Left renal cortex interstitium (tissue), 4 donors: ENCODE data around the gene DEFB123. TPM values are rescaled to one million over a fixed set of nuclear protein-coding genes. Genes with fewer than 3 reads are reported as not detected.

Experiments used
- DNase-seq, 4 donors: peaks; one replicate each; pipeline ENCODE4 v3.0.0-alpha.2; 2013; ENCODE audit warnings: low read depth in 4 of 4, low spot score in 2 of 4, missing footprints in 1 of 4
- polyA plus RNA-seq, 4 donors: library from polyadenylated mRNA; unstranded; fragments of 120-200 nt; gene quantifications; one replicate each; pipeline ENCODE4 v1.2.1, GENCODE V29; 2013; ENCODE audit not compliant: insufficient read length in 4 of 4

The DEFB123 gene
- polyA plus RNA-seq, 4 donors, result not detected

DNA sequence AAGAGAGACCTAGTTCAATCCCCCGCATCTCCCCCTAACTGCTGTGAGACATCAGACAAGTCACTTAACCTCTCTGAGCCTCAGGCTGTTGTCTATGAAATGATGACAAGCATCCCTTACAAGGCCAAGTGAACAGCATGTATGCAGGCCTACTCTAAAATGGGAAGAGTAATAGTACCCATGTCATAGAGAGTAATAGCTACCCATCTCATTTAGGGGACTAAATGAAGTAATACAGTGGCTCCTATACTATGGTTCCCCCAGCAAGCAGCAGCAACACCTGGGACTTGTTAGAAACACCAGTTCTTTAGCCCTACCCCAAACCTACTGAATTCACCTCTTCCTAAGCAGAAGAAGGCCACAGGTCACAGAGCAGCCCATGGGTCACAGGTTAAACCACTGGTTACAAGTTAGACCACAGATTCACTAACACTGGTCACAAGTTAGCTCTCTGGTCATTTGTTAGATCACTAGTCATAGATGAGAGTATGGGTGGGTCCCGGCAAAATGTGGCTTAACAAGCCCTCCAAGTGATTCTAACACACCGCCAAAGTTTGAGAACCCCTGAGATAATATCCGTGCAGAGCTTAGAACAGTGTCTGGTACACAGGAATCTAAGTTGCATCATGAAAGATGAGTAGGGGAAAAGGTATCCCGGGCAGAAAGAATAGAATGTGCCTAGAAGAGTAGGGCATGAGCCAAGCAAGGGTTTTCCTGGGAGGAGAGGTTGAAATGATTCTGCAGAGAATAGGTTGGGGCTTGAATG, 33.1 kb downstream of the DEFB123 start:
- no peak for DNase-seq

GRCh38 chr20:31474097-31474436, 33.6 kb downstream of the DEFB123 start:
- DNase-seq, result no peak

GRCh38 chr20:31474758-31475427, 34.5 kb downstream of the DEFB123 start, which contains the start of the genes DEFB124 and REM1:
Gene DEFB124 (minus strand): TSS chr20:31475127. CDS start chr20:31473013, 2,114 bp downstream.
Gene REM1 (plus strand): TSS chr20:31475288. CDS start chr20:31476446, 1,158 bp downstream.
- DNase-seq, result no peak

- no peak for DNase-seq
Measured at GRCh38 chr20:31475472-31476293, 35.3 kb downstream of the DEFB123 start.

GRCh38 chr20:31476294-31476585, 35.8 kb downstream of the DEFB123 start:
- DNase-seq, result no peak

GRCh38 chr20:31476643-31477215, 36.3 kb downstream of the DEFB123 start:
- no peak for DNase-seq

GRCh38 chr20:31484001-31484400, 43.6 kb downstream of the DEFB123 start:
- DNase-seq, result no peak

DNA sequence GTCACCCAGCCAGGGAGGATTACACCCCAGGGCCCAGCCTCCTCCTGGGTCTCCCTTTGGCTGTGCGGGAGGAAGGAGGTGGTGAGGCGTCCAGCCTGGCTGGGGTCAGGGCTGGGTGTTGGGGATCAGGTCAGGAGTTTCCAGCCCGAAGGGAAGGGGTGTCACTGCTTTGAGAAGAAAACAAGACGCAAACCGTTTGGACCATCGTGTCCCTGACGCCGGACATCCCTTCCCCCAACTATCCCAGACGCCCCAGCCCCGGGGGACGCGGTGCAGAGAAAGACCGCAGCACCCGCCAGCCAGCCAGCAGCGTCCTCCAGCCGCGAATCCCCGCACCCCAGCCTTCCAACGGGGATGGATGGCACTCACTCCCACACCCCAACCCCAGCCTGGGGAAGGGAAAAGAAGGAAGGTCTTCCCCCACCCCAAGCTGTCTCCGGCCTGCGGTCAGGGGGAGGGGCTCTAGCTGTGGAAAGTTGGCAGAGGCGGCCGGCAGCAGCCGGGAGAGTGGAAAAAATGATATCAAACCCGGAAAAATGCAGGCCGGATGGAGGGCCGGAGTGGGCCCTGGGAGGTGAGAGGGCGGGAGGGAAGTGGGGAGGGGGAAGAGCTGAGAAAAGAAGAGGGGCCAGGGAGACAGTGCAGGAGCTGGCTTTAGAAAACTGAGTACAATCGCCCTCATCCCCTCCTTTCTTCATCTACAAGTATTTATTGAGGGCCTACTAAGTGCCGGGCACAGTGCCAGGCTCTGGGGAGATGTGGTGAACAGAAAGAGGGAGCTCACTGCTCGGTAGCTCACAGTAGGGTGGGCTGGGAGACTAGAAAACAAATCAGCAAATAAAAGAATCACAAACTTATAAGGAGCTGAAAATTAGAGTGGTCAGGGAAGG, 45.3 kb downstream of the DEFB123 start:
- DNase-seq, result no peak

GRCh38 chr20:31488115-31488514, 47.7 kb downstream of the DEFB123 start:
- no peak for DNase-seq

DNA sequence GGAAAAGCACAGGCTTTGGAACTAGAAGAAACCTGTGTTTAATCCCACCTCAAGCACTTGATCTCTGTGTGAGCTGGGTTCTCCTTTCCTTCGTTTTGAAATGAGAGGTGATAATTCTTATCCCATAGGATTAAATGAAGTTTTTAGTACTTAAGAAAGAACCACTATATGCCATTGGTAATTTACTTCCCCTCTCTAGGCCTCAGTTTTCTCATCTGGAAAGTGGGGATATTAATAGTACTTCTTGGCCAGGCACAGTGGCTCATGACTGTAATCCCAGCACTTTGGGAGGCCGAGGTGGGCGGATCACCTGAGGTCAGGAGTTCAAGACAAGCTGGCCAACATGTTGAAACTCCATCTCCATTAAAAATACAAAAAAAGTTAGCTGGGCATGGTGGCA, 48.7 kb downstream of the DEFB123 start:
- no peak for DNase-seq

- no peak for DNase-seq
Measured at GRCh38 chr20:31490752-31491151, 50.3 kb downstream of the DEFB123 start.

DNA sequence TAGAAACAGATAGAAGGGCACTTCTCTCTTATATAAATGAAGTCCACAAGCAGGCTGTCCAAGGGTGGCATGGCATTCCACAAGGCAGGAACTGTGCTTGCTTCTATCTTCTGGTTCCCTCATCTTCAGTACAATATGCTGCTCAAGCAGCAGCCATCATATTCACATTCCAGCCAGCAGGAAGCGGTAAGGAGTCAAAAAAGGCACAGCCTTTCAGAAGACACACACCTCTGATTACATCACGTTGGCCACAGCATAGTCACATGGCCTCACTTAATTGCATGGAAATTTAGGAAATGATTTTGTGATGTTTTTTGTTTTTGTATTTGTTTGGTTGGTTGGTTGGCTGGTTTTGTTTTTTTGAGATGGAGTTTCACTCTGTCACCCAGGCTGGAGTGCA, 53.7 kb downstream of the DEFB123 start:
- DNase-seq, result no peak

GRCh38 chr20:31496761-31497295, 56.4 kb downstream of the DEFB123 start:
- no peak for DNase-seq

DNA sequence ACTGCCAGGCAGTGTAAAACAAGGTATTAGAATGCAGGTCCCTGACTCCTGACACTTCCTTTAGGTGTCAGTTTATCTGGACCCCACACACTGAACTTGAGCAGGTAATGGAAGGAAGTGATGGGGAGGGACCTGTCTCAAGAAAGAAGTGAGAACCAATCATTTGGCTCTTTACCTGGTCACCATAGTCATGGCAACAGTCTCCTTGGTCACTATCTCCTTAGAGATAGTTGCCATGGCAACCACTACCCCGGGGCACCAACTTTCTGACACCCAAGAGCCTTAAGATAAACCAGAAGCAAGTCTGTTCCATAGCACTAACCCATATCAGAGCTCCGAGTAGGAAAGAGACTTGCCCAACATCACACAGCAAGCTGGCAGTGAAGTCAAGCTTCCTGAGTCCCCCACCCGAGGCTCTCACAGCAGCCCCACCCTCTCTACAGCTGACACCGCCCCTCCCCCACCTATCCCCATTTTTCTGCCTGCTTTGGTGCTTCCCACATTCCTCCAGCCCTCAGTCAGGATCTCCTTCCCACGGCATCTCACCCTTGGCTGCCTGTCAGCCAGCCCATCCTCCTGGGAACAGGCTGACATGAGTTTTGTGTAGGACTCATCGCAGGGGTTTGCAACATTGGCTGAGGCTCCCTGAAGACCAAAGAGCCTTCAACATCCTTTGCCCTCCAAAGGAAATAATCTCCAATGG, 57.6 kb downstream of the DEFB123 start:
- no peak for DNase-seq

Other genes starting within 250 kb of the DEFB123 start
- not detected for gene DEFB115, start 183.0 kb upstream of the DEFB123 start, polyA plus RNA-seq
- not detected for gene DEFB116, start 132.0 kb upstream of the DEFB123 start, polyA plus RNA-seq
- not detected for gene DEFB118, start 72.0 kb upstream of the DEFB123 start, polyA plus RNA-seq
- gene DEFB119, start 50.0 kb upstream of the DEFB123 start, polyA plus RNA-seq, result not detected
- not detected for gene DEFB121, start 34.4 kb upstream of the DEFB123 start, polyA plus RNA-seq
- under 1 TPM in 2 of 4 donors, not detected in 2; 0.19 to 0.37 TPM for gene DEFB124, start 34.5 kb downstream of the DEFB123 start, polyA plus RNA-seq
- under 1 TPM; 0.42 to 0.91 (median 0.69) TPM for gene REM1, start 34.7 kb downstream of the DEFB123 start, polyA plus RNA-seq
- 100 to 1,000 TPM; 136 to 161 (median 136) TPM for gene HM13, start 73.8 kb downstream of the DEFB123 start, polyA plus RNA-seq
- gene ID1, start 164.7 kb downstream of the DEFB123 start, polyA plus RNA-seq, result 100 to 1,000 TPM; 159 to 263 (median 204) TPM
- 1 to 10 TPM; 1.8 to 3.0 (median 2.4) TPM for gene COX4I2, start 197.3 kb downstream of the DEFB123 start, polyA plus RNA-seq